GM23338 (cell line): ENCODE results near the gene ZNF692. TPM values are rescaled to one million over a fixed set of nuclear protein-coding genes. Genes with fewer than 3 reads are reported as not detected.

Experiments used
- ATAC-seq: fragments of 200-7000 bp; cut with Tn5 transposase; 3 replicates; pipeline ENCODE4 v1.9.1; 2020
- DNase-seq: peaks from one replicate; pipeline ENCODE4 v3.0.0-alpha.2; 2015; ENCODE audit warnings: low spot score
- H2AFZ ChIP-seq: fragments of 200-600 bp; sonication (generic); 2 replicates; pipeline ENCODE4 v1.8.0; 2016; ENCODE audit warnings: antibody characterized with exemption, mild to moderate bottlenecking, moderate library complexity
- H3F3A ChIP-seq: fragments of 200-600 bp; sonication (generic); replicated peaks from 2 replicates; pipeline ENCODE4 v1.8.0; 2017; ENCODE audit warnings: antibody characterized with exemption, mixed run types, low read depth
- H3K27ac ChIP-seq: fragments of 200-600 bp; sonication (generic); 2 replicates; pipeline ENCODE4 v1.6.1; 2016; ENCODE audit warnings: low read depth
- H3K27me3 ChIP-seq: fragments of 200-600 bp; sonication (generic); 2 replicates; pipeline ENCODE4 v1.8.0; 2016; ENCODE audit warnings: mild to moderate bottlenecking, mixed run types, moderate library complexity; ENCODE audit not compliant: insufficient read depth
- H3K36me3 ChIP-seq: fragments of 200-600 bp; sonication (generic); 2 replicates; pipeline ENCODE4 v1.8.0; 2016; ENCODE audit warnings: mild to moderate bottlenecking; ENCODE audit not compliant: insufficient read depth
- H3K4me1 ChIP-seq: fragments of 200-600 bp; sonication (generic); 2 replicates; pipeline ENCODE4 v1.8.0; 2016; ENCODE audit warnings: mild to moderate bottlenecking, moderate library complexity; ENCODE audit not compliant: insufficient read depth
- H3K4me2 ChIP-seq: fragments of 200-600 bp; sonication (generic); 2 replicates; pipeline ENCODE4 v1.7.1; 2017; ENCODE audit warnings: mixed run types
- H3K4me3 ChIP-seq: fragments of 200-600 bp; sonication (generic); 2 replicates; pipeline ENCODE4 v1.6.1; 2016; ENCODE audit warnings: mixed run types
- H3K79me2 ChIP-seq: fragments of 200-600 bp; sonication (generic); replicated peaks from 2 replicates; pipeline ENCODE4 v1.8.0; 2017; ENCODE audit warnings: mild to moderate bottlenecking; ENCODE audit not compliant: insufficient read depth
- H3K9me2 ChIP-seq: fragments of 200-600 bp; sonication (generic); 2 replicates; pipeline ENCODE4 v1.8.0; 2017; ENCODE audit not compliant: insufficient read depth
- H4K20me1 ChIP-seq: fragments of 200-600 bp; sonication (generic); replicated peaks from 2 replicates; pipeline ENCODE4 v1.8.0; 2017; ENCODE audit warnings: mild to moderate bottlenecking; ENCODE audit not compliant: insufficient read depth
- H3K27ac Mint-ChIP-seq: 2 replicates; pipeline ENCODE4 v1.8.0; 2020; ENCODE audit warnings: inconsistent platforms, mild to moderate bottlenecking, moderate library complexity, mixed read lengths
- H3K27me3 Mint-ChIP-seq: 3 replicates; pipeline ENCODE4 v1.8.0; 2022; ENCODE audit warnings: low read depth, mild to moderate bottlenecking, moderate library complexity, mixed read lengths, inconsistent platforms; ENCODE audit not compliant: insufficient read depth, poor library complexity
- H3K36me3 Mint-ChIP-seq: 3 replicates; pipeline ENCODE4 v1.8.0; 2021; ENCODE audit warnings: low read depth, mild to moderate bottlenecking, inconsistent platforms, moderate library complexity, mixed read lengths
- H3K4me1 Mint-ChIP-seq: 3 replicates; pipeline ENCODE4 v1.8.0; 2020; ENCODE audit warnings: mild to moderate bottlenecking, inconsistent platforms, mixed read lengths
- H3K4me3 Mint-ChIP-seq: 3 replicates; pipeline ENCODE4 v1.8.0; 2021; ENCODE audit warnings: moderate library complexity, mild to moderate bottlenecking, inconsistent platforms, mixed read lengths
- H3K9me3 Mint-ChIP-seq: 3 replicates; pipeline ENCODE4 v1.8.0; 2020; ENCODE audit warnings: moderate library complexity, mild to moderate bottlenecking, inconsistent platforms, mixed read lengths
- CREB1 ChIP-seq: fragments of 250-450 bp; sonication (Bioruptor Pico); IDR thresholded peaks from 2 replicates; pipeline ENCODE4 v1.5.0; 2020; ENCODE audit warnings: low read depth, mild to moderate bottlenecking, moderate library complexity
- NANOG ChIP-seq: IDR thresholded peaks from 2 replicates; pipeline ENCODE4 v1.6.1; 2016; ENCODE audit warnings: antibody characterized with exemption, borderline replicate concordance
- ZNF114 ChIP-seq: fragments of 250-450 bp; sonication (Bioruptor Pico); IDR thresholded peaks from 2 replicates; pipeline ENCODE4 v1.5.0; 2020; ENCODE audit warnings: mild to moderate bottlenecking, moderate library complexity
- ZNF331 ChIP-seq: fragments of 250-450 bp; sonication (Bioruptor Pico); IDR thresholded peaks from 2 replicates; pipeline ENCODE4 v1.5.0; 2020; ENCODE audit warnings: low read depth, mild to moderate bottlenecking, moderate library complexity
- ZNF462 ChIP-seq: fragments of 250-450 bp; sonication (Bioruptor Pico); IDR thresholded peaks from 2 replicates; pipeline ENCODE4 v1.5.0; 2020; ENCODE audit warnings: mild to moderate bottlenecking, moderate library complexity
- polyA plus RNA-seq: library from polyadenylated mRNA; unstranded; fragments of >200 nt; fragmentation: Nextera tagmentation; extraction: Ambion mirVana; gene quantifications from 2 replicates; pipeline ENCODE4 v1.2.1, GENCODE V29; 2016
- total RNA-seq: library from RNA; depleted of rRNA; stranded (reverse); fragments of >200 nt; shearing (Covaris generic); gene quantifications from 2 replicates; pipeline ENCODE4 v1.2.3, GENCODE V29; 2014

Gene ZNF692
- total and polyA plus RNA-seq, 2 experiments from 2014 or later, result 41.2 to 57.1 TPM

DNA sequence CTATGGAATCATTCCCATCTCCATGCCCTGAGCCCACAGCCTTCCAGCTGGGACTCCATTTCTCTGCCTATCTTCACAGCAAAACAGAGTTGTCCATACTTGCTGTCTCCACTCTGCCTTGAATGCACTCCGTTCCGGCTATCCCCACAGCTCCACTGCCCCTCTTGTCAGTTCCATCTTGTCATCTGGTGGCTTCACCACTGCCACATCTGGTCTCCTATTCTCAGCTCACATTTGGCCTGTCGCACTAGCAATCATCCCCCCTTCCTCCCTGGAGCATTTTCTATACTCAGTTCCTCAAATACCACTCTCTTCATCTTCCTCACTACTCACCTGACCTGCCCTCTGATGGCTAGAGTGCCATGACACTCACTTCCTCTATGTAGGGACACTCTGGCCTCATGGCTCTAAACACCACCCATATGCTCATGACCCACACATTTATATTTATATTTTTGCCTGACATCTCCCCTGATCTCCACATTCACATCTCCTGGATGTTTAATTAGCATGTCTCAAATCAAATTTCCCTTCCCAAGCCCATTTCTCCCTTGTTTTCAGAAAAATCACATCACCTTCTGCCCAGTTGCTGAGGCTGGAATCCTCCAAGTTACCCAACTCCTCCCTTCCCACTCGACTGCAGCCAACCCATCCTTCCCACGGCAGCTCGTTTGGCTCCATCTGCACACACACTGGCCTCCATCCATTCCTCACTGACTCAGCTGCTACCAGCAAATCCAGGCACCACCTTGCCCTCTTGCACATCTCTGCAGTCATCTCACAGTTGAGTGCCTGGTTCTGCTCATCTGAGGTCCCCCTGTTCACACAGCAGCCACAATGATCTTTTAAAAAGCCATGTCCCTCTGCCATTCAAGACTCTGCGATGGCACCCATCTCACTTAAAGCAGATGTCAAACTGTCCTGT is 6.1 kb downstream of the ZNF692 start:
- Mint-ChIP-seq H3K4me1 (peaks cover 9% of the 10 kb centered on the region), H3K27ac (no peak overlapping the region), H3K36me3 (peaks cover 25% of the 10 kb centered on the region), H3K9me3 (no peaks in the 10 kb centered on the region; the same call in 2 of the 3 replicates), H3K4me3 (no peak overlapping the region), H3K27me3 (peaks cover 16% of the 10 kb centered on the region)
- ATAC-seq, result no peak
- no peaks in the 10 kb centered on the region; the same call in none of the 2 replicates for H4K20me1 ChIP-seq
- no peak for DNase-seq
- H3K27ac ChIP-seq, result no peak overlapping the region
- peaks cover 6% of the 10 kb centered on the region; the same call in 1 of the 2 replicates for H3F3A ChIP-seq
- H3K4me1 ChIP-seq, result peaks cover 9% of the 10 kb centered on the region
- no peak overlapping the region for H3K4me2 ChIP-seq
- H3K27me3 ChIP-seq, result peaks cover 25% of the 10 kb centered on the region
- no peak overlapping the region for H3K4me3 ChIP-seq
- no peaks in the 10 kb centered on the region; the same call in 1 of the 2 replicates for H3K79me2 ChIP-seq
- no peaks in the 10 kb centered on the region for H3K9me2 ChIP-seq
- H2AFZ ChIP-seq, result no peak overlapping the region
- H3K36me3 ChIP-seq, result peaks cover 16% of the 10 kb centered on the region
- TF ChIP-seq CREB1, result no peak
- no peak for TF ChIP-seq ZNF114 (CRISPR knock-in tag)
- no peak for TF ChIP-seq ZNF331 (CRISPR knock-in tag)
- TF ChIP-seq NANOG, result no peak
- no peak for TF ChIP-seq ZNF462 (CRISPR knock-in tag)
